ENCODE results near the gene ATAT1. TPM values are rescaled to one million over a fixed set of nuclear protein-coding genes. Genes with fewer than 3 reads are reported as not detected.

Gene ATAT1
- total and polyA plus RNA-seq, 2 of the 13 experiments (the other 11 are each of a cell fraction or from before 2014, with no cell fraction given), result 9.2 to 23.6 TPM

DNA sequence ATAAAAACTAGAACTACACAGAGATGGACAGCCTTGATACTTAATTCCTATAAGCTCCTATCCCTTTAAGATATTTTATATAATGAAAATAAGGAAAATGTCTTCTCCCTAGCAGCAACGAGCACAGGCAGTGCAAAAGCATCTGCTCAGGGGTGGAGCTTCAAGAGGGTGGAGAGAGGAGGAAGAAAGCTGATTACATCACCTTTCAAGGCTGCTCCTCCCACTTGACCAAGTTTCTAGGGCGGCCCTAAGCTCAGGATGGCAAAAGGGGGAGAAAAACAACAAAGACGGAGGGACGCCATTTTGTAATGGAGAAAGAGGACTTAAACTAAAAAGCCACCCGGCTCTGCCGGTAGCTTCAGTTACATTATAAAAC is 11.8 kb upstream of the ATAT1 start (continued):
- TF ChIP-seq ZNF790 (CRISPR knock-in tag; IDR thresholded peaks at IDR 0.05; ENCODE audit: borderline replicate concordance), result no peak
- TF ChIP-seq SP4 (CRISPR knock-in tag; IDR thresholded peaks at IDR 0.05), result peak; percentile 27
- TF ChIP-seq, protein P1, sequence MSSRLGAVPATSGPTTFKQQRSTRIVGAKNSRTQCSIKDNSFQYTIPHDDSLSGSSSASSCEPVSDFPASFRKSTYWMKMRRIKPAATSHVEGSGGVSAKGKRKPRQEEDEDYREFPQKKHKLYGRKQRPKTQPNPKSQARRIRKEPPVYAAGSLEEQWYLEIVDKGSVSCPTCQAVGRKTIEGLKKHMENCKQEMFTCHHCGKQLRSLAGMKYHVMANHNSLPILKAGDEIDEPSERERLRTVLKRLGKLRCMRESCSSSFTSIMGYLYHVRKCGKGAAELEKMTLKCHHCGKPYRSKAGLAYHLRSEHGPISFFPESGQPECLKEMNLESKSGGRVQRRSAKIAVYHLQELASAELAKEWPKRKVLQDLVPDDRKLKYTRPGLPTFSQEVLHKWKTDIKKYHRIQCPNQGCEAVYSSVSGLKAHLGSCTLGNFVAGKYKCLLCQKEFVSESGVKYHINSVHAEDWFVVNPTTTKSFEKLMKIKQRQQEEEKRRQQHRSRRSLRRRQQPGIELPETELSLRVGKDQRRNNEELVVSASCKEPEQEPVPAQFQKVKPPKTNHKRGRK (CRISPR knock-in tag; IDR thresholded peaks at IDR 0.05), result no peak
- peak; percentile 77 for TF ChIP-seq ZNF781 (CRISPR knock-in tag; IDR thresholded peaks at IDR 0.05; ENCODE audit: borderline replicate concordance, not compliant biosample characterization)
- TF ChIP-seq ZMAT3 (CRISPR knock-in tag; conservative IDR thresholded peaks at IDR 0.05), result no peak
- TF ChIP-seq ZNF720 (CRISPR knock-in tag; IDR thresholded peaks at IDR 0.05), result no peak
- TF ChIP-seq, protein P2, sequence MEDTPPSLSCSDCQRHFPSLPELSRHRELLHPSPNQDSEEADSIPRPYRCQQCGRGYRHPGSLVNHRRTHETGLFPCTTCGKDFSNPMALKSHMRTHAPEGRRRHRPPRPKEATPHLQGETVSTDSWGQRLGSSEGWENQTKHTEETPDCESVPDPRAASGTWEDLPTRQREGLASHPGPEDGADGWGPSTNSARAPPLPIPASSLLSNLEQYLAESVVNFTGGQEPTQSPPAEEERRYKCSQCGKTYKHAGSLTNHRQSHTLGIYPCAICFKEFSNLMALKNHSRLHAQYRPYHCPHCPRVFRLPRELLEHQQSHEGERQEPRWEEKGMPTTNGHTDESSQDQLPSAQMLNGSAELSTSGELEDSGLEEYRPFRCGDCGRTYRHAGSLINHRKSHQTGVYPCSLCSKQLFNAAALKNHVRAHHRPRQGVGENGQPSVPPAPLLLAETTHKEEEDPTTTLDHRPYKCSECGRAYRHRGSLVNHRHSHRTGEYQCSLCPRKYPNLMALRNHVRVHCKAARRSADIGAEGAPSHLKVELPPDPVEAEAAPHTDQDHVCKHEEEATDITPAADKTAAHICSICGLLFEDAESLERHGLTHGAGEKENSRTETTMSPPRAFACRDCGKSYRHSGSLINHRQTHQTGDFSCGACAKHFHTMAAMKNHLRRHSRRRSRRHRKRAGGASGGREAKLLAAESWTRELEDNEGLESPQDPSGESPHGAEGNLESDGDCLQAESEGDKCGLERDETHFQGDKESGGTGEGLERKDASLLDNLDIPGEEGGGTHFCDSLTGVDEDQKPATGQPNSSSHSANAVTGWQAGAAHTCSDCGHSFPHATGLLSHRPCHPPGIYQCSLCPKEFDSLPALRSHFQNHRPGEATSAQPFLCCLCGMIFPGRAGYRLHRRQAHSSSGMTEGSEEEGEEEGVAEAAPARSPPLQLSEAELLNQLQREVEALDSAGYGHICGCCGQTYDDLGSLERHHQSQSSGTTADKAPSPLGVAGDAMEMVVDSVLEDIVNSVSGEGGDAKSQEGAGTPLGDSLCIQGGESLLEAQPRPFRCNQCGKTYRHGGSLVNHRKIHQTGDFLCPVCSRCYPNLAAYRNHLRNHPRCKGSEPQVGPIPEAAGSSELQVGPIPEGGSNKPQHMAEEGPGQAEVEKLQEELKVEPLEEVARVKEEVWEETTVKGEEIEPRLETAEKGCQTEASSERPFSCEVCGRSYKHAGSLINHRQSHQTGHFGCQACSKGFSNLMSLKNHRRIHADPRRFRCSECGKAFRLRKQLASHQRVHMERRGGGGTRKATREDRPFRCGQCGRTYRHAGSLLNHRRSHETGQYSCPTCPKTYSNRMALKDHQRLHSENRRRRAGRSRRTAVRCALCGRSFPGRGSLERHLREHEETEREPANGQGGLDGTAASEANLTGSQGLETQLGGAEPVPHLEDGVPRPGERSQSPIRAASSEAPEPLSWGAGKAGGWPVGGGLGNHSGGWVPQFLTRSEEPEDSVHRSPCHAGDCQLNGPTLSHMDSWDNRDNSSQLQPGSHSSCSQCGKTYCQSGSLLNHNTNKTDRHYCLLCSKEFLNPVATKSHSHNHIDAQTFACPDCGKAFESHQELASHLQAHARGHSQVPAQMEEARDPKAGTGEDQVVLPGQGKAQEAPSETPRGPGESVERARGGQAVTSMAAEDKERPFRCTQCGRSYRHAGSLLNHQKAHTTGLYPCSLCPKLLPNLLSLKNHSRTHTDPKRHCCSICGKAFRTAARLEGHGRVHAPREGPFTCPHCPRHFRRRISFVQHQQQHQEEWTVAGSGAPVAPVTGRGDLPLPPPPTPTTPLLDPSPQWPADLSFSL (CRISPR knock-in tag; IDR thresholded peaks at IDR 0.05), result no peak
- TF ChIP-seq EZH2 (conservative IDR thresholded peaks at IDR 0.05; ENCODE audit: low read depth, low read length), result no peak
- no peak for TF ChIP-seq GABPA (IDR thresholded peaks at IDR 0.05; ENCODE audit: low read depth, low read length)
- peak; percentile 45; the same call in 1 of the 2 replicates for TF ChIP-seq GABPA (CRISPR knock-in tag; IDR thresholded peaks at IDR 0.05; ENCODE audit: low read depth)
- TF ChIP-seq ZNF883 (CRISPR knock-in tag; IDR thresholded peaks at IDR 0.05; ENCODE audit: not compliant biosample characterization), result no peak
- no peak for TF ChIP-seq ZNF24 (IDR thresholded peaks at IDR 0.05)
- peak; percentile 98 for TF ChIP-seq NFRKB (IDR thresholded peaks at IDR 0.05)
- TF ChIP-seq NFIC (IDR thresholded peaks at IDR 0.05; ENCODE audit: low read length), result 0 out of 2 replicates have a peak, but pooled peaks have one; percentile 10
- no peak for TF ChIP-seq ATAD3A (CRISPR knock-in tag; IDR thresholded peaks at IDR 0.05)
- TF ChIP-seq ZNF678 (CRISPR knock-in tag; IDR thresholded peaks at IDR 0.05), result no peak
- no peak for TF ChIP-seq SP140L (CRISPR knock-in tag; IDR thresholded peaks at IDR 0.05; ENCODE audit: borderline replicate concordance)
- no peak for TF ChIP-seq ZNF577 (CRISPR knock-in tag; IDR thresholded peaks at IDR 0.05; ENCODE audit: borderline replicate concordance, low read depth)
- TF ChIP-seq, protein P3, sequence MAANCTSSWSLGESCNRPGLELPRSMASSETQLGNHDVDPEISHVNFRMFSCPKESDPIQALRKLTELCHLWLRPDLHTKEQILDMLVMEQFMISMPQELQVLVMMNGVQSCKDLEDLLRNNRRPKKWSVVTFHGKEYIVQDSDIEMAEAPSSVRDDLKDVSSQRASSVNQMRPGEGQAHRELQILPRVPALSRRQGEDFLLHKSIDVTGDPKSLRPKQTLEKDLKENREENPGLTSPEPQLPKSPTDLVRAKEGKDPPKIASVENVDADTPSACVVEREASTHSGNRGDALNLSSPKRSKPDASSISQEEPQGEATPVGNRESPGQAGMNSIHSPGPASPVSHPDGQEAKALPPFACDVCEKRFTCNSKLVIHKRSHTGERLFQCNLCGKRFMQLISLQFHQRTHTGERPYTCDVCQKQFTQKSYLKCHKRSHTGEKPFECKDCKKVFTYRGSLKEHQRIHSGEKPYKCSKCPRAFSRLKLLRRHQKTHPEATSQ (CRISPR knock-in tag; IDR thresholded peaks at IDR 0.05; ENCODE audit: borderline replicate concordance), result no peak
- peak; percentile 28; the same call in 1 of the 2 replicates for TF ChIP-seq ZC3H4 (CRISPR knock-in tag; IDR thresholded peaks at IDR 0.05; ENCODE audit: borderline replicate concordance)
- TF ChIP-seq ZNF547 (CRISPR knock-in tag; IDR thresholded peaks at IDR 0.05), result no peak
